Left lung (tissue), 10 donors: ENCODE measurements around the gene POPDC3. TPM values are rescaled to one million over a fixed set of nuclear protein-coding genes. Genes with fewer than 3 reads are reported as not detected.
"Not testable (repeated sequence)": the region's sequence is repeated elsewhere in the genome, so short reads cannot be mapped to it uniquely, and the experiment has no call there.

Experiments used
- ATAC-seq: fragments of 200-7000 bp; cut with Tn5 transposase; one replicate; pipeline ENCODE4 v1.9.1; 2020; ENCODE audit warnings: moderate library complexity
- DNase-seq, 4 donors: peaks; one replicate each; pipeline ENCODE4 v3.0.0-alpha.2; 2013 to 2020
- H3K27ac ChIP-seq, 2 donors: fragments of 200-600 bp; sonication (generic) in 1 of 2; one replicate each; pipeline versions ENCODE4 v1.5.0 to v1.8.0; 2020 to 2021
- H3K27me3 ChIP-seq, 2 donors: fragments of 200-600 bp; sonication (generic) in 1 of 2; one replicate each; pipeline versions ENCODE4 v1.5.0 to v1.8.0; 2020 to 2021
- H3K36me3 ChIP-seq, 2 donors: fragments of 200-600 bp; sonication (generic) in 1 of 2; one replicate each; pipeline versions ENCODE4 v1.5.0 to v1.8.0; 2020 to 2021
- H3K4me1 ChIP-seq, 2 donors: fragments of 200-600 bp; one replicate each; pipeline ENCODE4 v1.8.0; 2021
- H3K4me3 ChIP-seq, 2 donors: fragments of 200-600 bp; sonication (generic) in 1 of 2; one replicate each; pipeline versions ENCODE4 v1.5.0 to v1.8.0; 2020 to 2021; ENCODE audit warnings: mild to moderate bottlenecking in 1 of 2
- H3K9me3 ChIP-seq, 2 donors: fragments of 200-600 bp; sonication (generic) in 1 of 2; one replicate each; pipeline versions ENCODE4 v1.5.0 to v1.8.0; 2020 to 2021
- CTCF ChIP-seq, 2 donors: fragments of 200-600 bp; sonication (generic) in 1 of 2; IDR thresholded peaks; one replicate each; pipeline versions ENCODE4 v1.5.0 to v1.8.0; 2021; ENCODE audit warnings: antibody characterized with exemption in 2 of 2
- intact Hi-C, 2 donors: fragments of 100-400 bp; cut with DNase I; formaldehyde crosslinking; loops; one replicate each; pipeline versions ENCODE4 v1.11.2 to v1.14.2; 2022
- polyA plus RNA-seq, 6 donors: library from polyadenylated mRNA; unstranded; fragments of 120-200 nt; gene quantifications; one replicate each; pipeline ENCODE4 v1.2.1, GENCODE V29; 2013; ENCODE audit not compliant: insufficient read length in 6 of 6
- total RNA-seq, 2 donors: library from RNA; stranded (reverse); fragmentation: NEBNext Ultra II Directional; extraction: Animal tissue kit (Norgen Biotek cat#: 25700); gene quantifications; one replicate each; pipeline ENCODE4 v1.2.1, GENCODE V29; 2021
- donor health status: DM: no; HTN: yes; CAD: no.
- donor health status: DM: no; HTN: no; CAD: no.

The POPDC3 gene
- total and polyA plus RNA-seq, 8 donors: 0.41 to 1.1 (median 0.90) TPM

GRCh38 chr6:105178636-105179035 is 1.2 kb downstream of the POPDC3 start:
- Histone ChIP-seq H3K36me3 (no peaks in the 10 kb centered on the region), H3K27me3 (peaks cover 29 to 83% of the 10 kb centered on the region in 2 donors), H3K27ac (no peak overlapping the region), H3K9me3 (no peaks in the 10 kb centered on the region), H3K4me3 (no peak overlapping the region), H3K4me1 (peaks cover 0 to 6% of the 10 kb centered on the region in 2 donors)
- DNase-seq (no peak), ATAC-seq (no peak)
- TF ChIP-seq CTCF (IDR thresholded peaks at IDR 0.05): no peak
- intact Hi-C loops: no loop called here

GRCh38 chr6:105178110-105178509 is 1.7 kb downstream of the POPDC3 start:
- peaks cover 0 to 6% of the 10 kb centered on the region in 2 donors for H3K4me1 ChIP-seq
- TF ChIP-seq CTCF (IDR thresholded peaks at IDR 0.05): no peak
- H3K27me3 ChIP-seq: peaks cover 29 to 78% of the 10 kb centered on the region in 2 donors
- no peak overlapping the region for H3K4me3 ChIP-seq
- intact Hi-C loops: no loop called here
- no peaks in the 10 kb centered on the region for H3K9me3 ChIP-seq
- H3K27ac ChIP-seq: no peak overlapping the region
- no peak for ATAC-seq
- DNase-seq: no peak
- H3K36me3 ChIP-seq: no peaks in the 10 kb centered on the region

GRCh38 chr6:105177556-105177955 is 2.3 kb downstream of the POPDC3 start:
- Histone ChIP-seq H3K4me1 (peaks cover 0 to 6% of the 10 kb centered on the region in 2 donors), H3K27me3 (peaks cover 29 to 77% of the 10 kb centered on the region in 2 donors), H3K36me3 (no peaks in the 10 kb centered on the region), H3K9me3 (no peaks in the 10 kb centered on the region), H3K27ac (no peak overlapping the region), H3K4me3 (no peak overlapping the region)
- DNase-seq (no peak), ATAC-seq (no peak)
- intact Hi-C loops: no loop called here
- no peak for TF ChIP-seq CTCF (IDR thresholded peaks at IDR 0.05)

GRCh38 chr6:105174512-105174911 is 5.3 kb downstream of the POPDC3 start:
- Histone ChIP-seq H3K4me3 (no peak overlapping the region), H3K27me3 (peaks cover 14 to 48% of the 10 kb centered on the region in 2 donors), H3K4me1 (peaks cover 0 to 4% of the 10 kb centered on the region in 2 donors), H3K9me3 (no peaks in the 10 kb centered on the region), H3K27ac (no peak overlapping the region), H3K36me3 (no peaks in the 10 kb centered on the region)
- ATAC-seq (no peak), DNase-seq (no peak)
- intact Hi-C loops: no loop called here
- no peak for TF ChIP-seq CTCF (IDR thresholded peaks at IDR 0.05)

- intact Hi-C loops, H3K4me1 ChIP-seq, H3K9me3 ChIP-seq, H3K4me3 ChIP-seq, ATAC-seq, H3K36me3 ChIP-seq, DNase-seq, H3K27ac ChIP-seq: not testable (repeated sequence)
- peaks cover 2 to 28% of the 10 kb centered on the region in 2 donors for H3K27me3 ChIP-seq
Measured at GRCh38 chr6:105172515-105172914, 7.3 kb downstream of the POPDC3 start.

GRCh38 chr6:105170059-105170458 is 9.8 kb downstream of the POPDC3 start:
- intact Hi-C loops: no loop called here
- DNase-seq: no peak

More at GRCh38 chr6:105170059-105170458, 9.8 kb downstream of the POPDC3 start:
- Histone ChIP-seq H3K36me3 (no peaks in the 10 kb centered on the region), H3K27ac (no peak overlapping the region), H3K9me3 (no peaks in the 10 kb centered on the region), H3K4me1 (no peaks in the 10 kb centered on the region), H3K27me3 (peaks cover 0 to 12% of the 10 kb centered on the region in 2 donors), H3K4me3 (no peak overlapping the region)
- no peak for TF ChIP-seq CTCF (IDR thresholded peaks at IDR 0.05)
- ATAC-seq: no peak
